ENCODE data around the gene PRSS53. TPM values are rescaled to one million over a fixed set of nuclear protein-coding genes. Genes with fewer than 3 reads are reported as not detected.

The PRSS53 gene
- total RNA-seq, 4 donors from 2014 or later = 0.41 to 1.3 (median 1.1) TPM

- H3K4me1 ChIP-seq = peaks cover 0 to under 1% (median 0%) of the 10 kb centered on the region in 3 donors
- intact Hi-C loops (cut with DNase I) = no loop called here
- H3K27ac ChIP-seq = no peak overlapping the region
- no peaks in the 10 kb centered on the region for H3K9me3 ChIP-seq
- WGBS, 2 donors = 80 to 92% methylated on average over 1 to 4 of the region's 8 CpGs
- DNase-seq = no peak
- H3K36me3 ChIP-seq = peaks cover 7 to 89% (median 17%) of the 10 kb centered on the region in 3 donors
- H3K27me3 ChIP-seq = no peaks in the 10 kb centered on the region
- TF ChIP-seq POLR2A (IDR thresholded peaks at IDR 0.05) (no peak), CTCF (IDR thresholded peaks at IDR 0.05) (no peak)
- H3K4me3 ChIP-seq = no peak overlapping the region
Measured at GRCh38 chr16:31087481-31087880, 1.3 kb downstream of the PRSS53 start.

GRCh38 chr16:31086629-31086906 is 2.2 kb downstream of the PRSS53 start:
- H3K4me1 ChIP-seq = peaks cover 0 to 9% (median 2%) of the 10 kb centered on the region in 3 donors
- H3K9me3 ChIP-seq = no peaks in the 10 kb centered on the region
- H3K36me3 ChIP-seq = peaks cover 7 to 96% (median 18%) of the 10 kb centered on the region in 3 donors
- H3K27ac ChIP-seq = no peak overlapping the region
- WGBS, 2 donors = 76% methylated on average over 3 of the region's 6 CpGs; no CpG with 5 or more reads in 1 of the 2 donors
- intact Hi-C loops (cut with DNase I) = no loop called here
- no peak overlapping the region for H3K4me3 ChIP-seq
- no peak for DNase-seq
- H3K27me3 ChIP-seq = no peaks in the 10 kb centered on the region
- TF ChIP-seq POLR2A (IDR thresholded peaks at IDR 0.05) (no peak), CTCF (IDR thresholded peaks at IDR 0.05) (no peak)

GRCh38 chr16:31085873-31086628 is 2.7 kb downstream of the PRSS53 start:
- TF ChIP-seq POLR2A (IDR thresholded peaks at IDR 0.05) = no peak
- no peak for TF ChIP-seq CTCF (IDR thresholded peaks at IDR 0.05)
- Histone ChIP-seq H3K27ac (no peak overlapping the region), H3K4me1 (peaks cover 0 to 15% (median 2%) of the 10 kb centered on the region in 3 donors), H3K4me3 (no peak overlapping the region), H3K27me3 (no peaks in the 10 kb centered on the region), H3K36me3 (peaks cover 7 to 96% (median 21%) of the 10 kb centered on the region in 3 donors), H3K9me3 (no peaks in the 10 kb centered on the region)
- 91 to 94% methylated on average over 8 to 9 of the region's 18 CpGs for WGBS, 2 donors
- DNase-seq = no peak
- intact Hi-C loops (cut with DNase I) = no loop called here

GRCh38 chr16:31085411-31085810 is 3.3 kb downstream of the PRSS53 start:
- Histone ChIP-seq H3K27ac (no peak overlapping the region), H3K4me1 (peaks cover 0 to 16% (median 2%) of the 10 kb centered on the region in 3 donors), H3K9me3 (no peaks in the 10 kb centered on the region), H3K27me3 (no peaks in the 10 kb centered on the region), H3K4me3 (no peak overlapping the region), H3K36me3 (peaks cover 5 to 96% (median 21%) of the 10 kb centered on the region in 3 donors)
- intact Hi-C loops (cut with DNase I) = no loop called here
- 38 to 66% methylated on average over 8 of the region's 8 CpGs for WGBS, 2 donors
- TF ChIP-seq POLR2A (IDR thresholded peaks at IDR 0.05) (no peak), CTCF (IDR thresholded peaks at IDR 0.05) (no peak)
- DNase-seq = no peak

- H3K4me1 ChIP-seq = peaks cover 0 to 16% (median 2%) of the 10 kb centered on the region in 3 donors
- peaks cover 8 to 97% (median 25%) of the 10 kb centered on the region in 3 donors for H3K36me3 ChIP-seq
- no peaks in the 10 kb centered on the region for H3K9me3 ChIP-seq
- H3K27ac ChIP-seq = no peak overlapping the region
- WGBS, 2 donors = 100% methylated on average over 2 of the region's 16 CpGs; no CpG with 5 or more reads in 1 of the 2 donors
- TF ChIP-seq POLR2A (IDR thresholded peaks at IDR 0.05) (no peak), CTCF (IDR thresholded peaks at IDR 0.05) (no peak)
- no peak overlapping the region for H3K4me3 ChIP-seq
- intact Hi-C loops (cut with DNase I) = no loop called here
- DNase-seq = no peak
- H3K27me3 ChIP-seq = no peaks in the 10 kb centered on the region
Measured at GRCh38 chr16:31084584-31085302, 4.0 kb downstream of the PRSS53 start.
